ENCODE data around the gene THAP3.

- no peak for TF ChIP-seq CTCF (IDR thresholded peaks at IDR 0.05 in 4 of 5, conservative IDR thresholded peaks at IDR 0.05 in 1 of 5)
- peak; percentile 94 to 98 for TF ChIP-seq POLR2A (IDR thresholded peaks at IDR 0.05)
These were observed 21.9 kb upstream of the THAP3 start, which contains the start of gene KLHL21 for GRCh38 chr1:6602669-6603237.

Data from gastrocnemius medialis (tissue), 4 donors.